ENCODE results near the gene LPIN3.

LPIN3 gene

GRCh38 chr20:41316602-41317545 is 23.7 kb upstream of the LPIN3 start:
- Histone ChIP-seq H3K27me3 (no peaks in the 10 kb centered on the region), H3K4me3 (peak overlapping the region; percentile 79 to 99 (median 92)), H3K36me3 (peaks cover 0 to 10% (median 8%) of the 10 kb centered on the region in 11 experiments; a peak in 13 of 22 replicates), H3K9ac (peak overlapping the region; percentile 92 to 99 (median 97)), H3K9me3 (replicated peaks in 1 of 11) (peaks cover 6 to 11% (median 8%) of the 10 kb centered on the region in 11 experiments; a peak in 16 of 22 replicates), H3K4me1 (peaks cover 24 to 38% (median 33%) of the 10 kb centered on the region in 10 experiments), H3K27ac (peak overlapping the region; percentile 80 to 97 (median 94)), H4K20me1 (no peaks in the 10 kb centered on the region), H3K4me2 (peak overlapping the region; percentile 81 to 100 (median 98))
- no peak for TF ChIP-seq Cebpa-rat (IDR thresholded peaks at IDR 0.05)

- H4K20me1 ChIP-seq, result no peaks in the 10 kb centered on the region
- peaks cover 0 to 2% (median under 1%) of the 10 kb centered on the region in 11 experiments; a peak in 6 of 22 replicates for H3K36me3 ChIP-seq
- TF ChIP-seq Cebpa-rat (IDR thresholded peaks at IDR 0.05), result no peak
- peak within 1 kb of the TSS; percentile 92 to 99 (median 97) for H3K9ac ChIP-seq
- H3K4me1 ChIP-seq, result peaks cover 24 to 38% (median 33%) of the 10 kb centered on the region in 10 experiments
- H3K4me2 ChIP-seq, result peak within 1 kb of the TSS; percentile 81 to 100 (median 98)
- H3K27ac ChIP-seq, result peak within 1 kb of the TSS; percentile 80 to 97 (median 94)
- no peaks in the 10 kb centered on the region for H3K27me3 ChIP-seq
- H3K4me3 ChIP-seq, result peak within 1 kb of the TSS; percentile 79 to 99 (median 92)
- H3K9me3 ChIP-seq (replicated peaks in 1 of 11), result peaks cover 0 to 2% (median 0%) of the 10 kb centered on the region in 11 experiments; a peak in 7 of 22 replicates
These were observed 22.9 kb upstream of the LPIN3 start, which contains the start of gene ZHX3 for GRCh38 chr20:41317546-41318270. ZHX3 (minus strand) TSS chr20:41317731; CDS start chr20:41204916, 112,815 bp downstream.

- peak overlapping the region; percentile 46 to 97 (median 88); a peak in 18 of 22 replicates for H3K27ac ChIP-seq
- peak overlapping the region; percentile 92 to 99 (median 97); a peak in 18 of 22 replicates for H3K9ac ChIP-seq
- peak overlapping the region in 8 of 10 experiments; percentile 79 to 99 (median 91); a peak in 13 of 20 replicates for H3K4me3 ChIP-seq
- no peak for TF ChIP-seq Cebpa-rat (IDR thresholded peaks at IDR 0.05)
- no peaks in the 10 kb centered on the region for H3K36me3 ChIP-seq
- no peaks in the 10 kb centered on the region for H3K27me3 ChIP-seq
- peak overlapping the region; percentile 49 to 100 (median 93) for H3K4me2 ChIP-seq
- no peaks in the 10 kb centered on the region for H4K20me1 ChIP-seq
- H3K4me1 ChIP-seq, result peaks cover 24 to 38% (median 33%) of the 10 kb centered on the region in 10 experiments
- no peaks in the 10 kb centered on the region for H3K9me3 ChIP-seq (replicated peaks in 1 of 11)
These were observed 22.4 kb upstream of the LPIN3 start for GRCh38 chr20:41318271-41318649.

- Histone ChIP-seq H3K4me1 (peaks cover 24 to 33% (median 30%) of the 10 kb centered on the region in 10 experiments), H3K9ac (no peak overlapping the region), H3K4me2 (peak overlapping the region in 6 of 11 experiments; percentile 13 to 53 (median 36); a peak in 9 of 22 replicates), H3K9me3 (replicated peaks in 1 of 11) (no peaks in the 10 kb centered on the region), H3K4me3 (no peak overlapping the region), H3K27me3 (no peaks in the 10 kb centered on the region), H4K20me1 (no peaks in the 10 kb centered on the region), H3K27ac (peak overlapping the region in 5 of 11 experiments; percentile 26 to 41 (median 29); a peak in 6 of 22 replicates), H3K36me3 (no peaks in the 10 kb centered on the region)
- TF ChIP-seq Cebpa-rat (IDR thresholded peaks at IDR 0.05), result no peak
These were observed 20.2 kb upstream of the LPIN3 start for GRCh38 chr20:41320441-41320840.

GRCh38 chr20:41320976-41321375 is 19.6 kb upstream of the LPIN3 start:
- Histone ChIP-seq H3K4me3 (no peak overlapping the region), H3K36me3 (no peaks in the 10 kb centered on the region), H3K27me3 (no peaks in the 10 kb centered on the region), H3K9me3 (replicated peaks in 1 of 11) (no peaks in the 10 kb centered on the region), H3K9ac (no peak overlapping the region), H4K20me1 (no peaks in the 10 kb centered on the region), H3K27ac (peak overlapping the region in 5 of 11 experiments; percentile 26 to 41 (median 29); a peak in 7 of 22 replicates), H3K4me1 (peaks cover 22 to 28% (median 25%) of the 10 kb centered on the region in 10 experiments), H3K4me2 (peak overlapping the region in 7 of 11 experiments; percentile 13 to 53 (median 33); a peak in 12 of 22 replicates)
- TF ChIP-seq Cebpa-rat (IDR thresholded peaks at IDR 0.05), result no peak

GRCh38 chr20:41327178-41327577 is 13.4 kb upstream of the LPIN3 start:
- no peak overlapping the region for H3K27ac ChIP-seq
- no peak overlapping the region for H3K4me3 ChIP-seq
- no peaks in the 10 kb centered on the region for H3K9me3 ChIP-seq (replicated peaks in 1 of 11)
- no peak overlapping the region for H3K9ac ChIP-seq
- no peaks in the 10 kb centered on the region for H3K27me3 ChIP-seq
- H3K36me3 ChIP-seq, result no peaks in the 10 kb centered on the region
- H3K4me2 ChIP-seq, result no peak overlapping the region
- no peaks in the 10 kb centered on the region for H4K20me1 ChIP-seq
- peaks cover 9 to 26% (median 16%) of the 10 kb centered on the region in 10 experiments; a peak in 19 of 20 replicates for H3K4me1 ChIP-seq
- no peak for TF ChIP-seq Cebpa-rat (IDR thresholded peaks at IDR 0.05)

- H3K36me3 ChIP-seq, result no peaks in the 10 kb centered on the region
- H4K20me1 ChIP-seq, result no peaks in the 10 kb centered on the region
- peaks cover 9 to 26% (median 16%) of the 10 kb centered on the region in 10 experiments; a peak in 19 of 20 replicates for H3K4me1 ChIP-seq
- no peak for TF ChIP-seq Cebpa-rat (IDR thresholded peaks at IDR 0.05)
- H3K27ac ChIP-seq, result peak overlapping the region in 8 of 11 experiments; percentile 3 to 63 (median 45); a peak in 14 of 22 replicates
- H3K9ac ChIP-seq, result peak overlapping the region in 6 of 11 experiments; percentile 14 to 38 (median 36); a peak in 7 of 22 replicates
- peak overlapping the region; percentile 33 to 77 (median 62) for H3K4me2 ChIP-seq
- no peaks in the 10 kb centered on the region for H3K27me3 ChIP-seq
- H3K4me3 ChIP-seq, result no peak overlapping the region
- H3K9me3 ChIP-seq (replicated peaks in 1 of 11), result no peaks in the 10 kb centered on the region
These were observed 10.9 kb upstream of the LPIN3 start for GRCh38 chr20:41329435-41330342.

GRCh38 chr20:41330343-41330720 is 10.3 kb upstream of the LPIN3 start:
- H3K9ac ChIP-seq, result no peak overlapping the region
- no peak for TF ChIP-seq Cebpa-rat (IDR thresholded peaks at IDR 0.05)
- no peaks in the 10 kb centered on the region for H3K36me3 ChIP-seq
- H4K20me1 ChIP-seq, result no peaks in the 10 kb centered on the region
- H3K4me2 ChIP-seq, result peak overlapping the region; percentile 33 to 77 (median 62); a peak in 19 of 22 replicates
- peaks cover 9 to 26% (median 16%) of the 10 kb centered on the region in 10 experiments; a peak in 19 of 20 replicates for H3K4me1 ChIP-seq
- H3K27ac ChIP-seq, result peak overlapping the region in 3 of 11 experiments; percentile 53 to 63 (median 62); a peak in 6 of 22 replicates
- H3K9me3 ChIP-seq (replicated peaks in 1 of 11), result no peaks in the 10 kb centered on the region
- H3K4me3 ChIP-seq, result no peak overlapping the region
- no peaks in the 10 kb centered on the region for H3K27me3 ChIP-seq

Measured in BLaER1 treated with 17β-estradiol and CSF1 and Interleukin-3, amounts not matched to agents 10 nM and 100 nM (cell line).